HG03575 (cell line): Measurements from ENCODE around the gene PRDM2.
"Not testable (repeated sequence)": the region's sequence is repeated elsewhere in the genome, so short reads cannot be mapped to it uniquely, and the experiment has no call there.

Experiments
- ATAC-seq: cut with Tn5 transposase; IDR thresholded peaks from one replicate; pipeline ENCODE4 v1.9.1; 2021; ENCODE audit not compliant: unreplicated experiment, insufficient number of reproducible peaks, low FRiP score; ENCODE audit errors: extremely low read depth

The PRDM2 gene

GRCh38 chr1:13694886-13695684 is 4.9 kb upstream of the PRDM2 start:
- ATAC-seq, result no peak

DNA sequence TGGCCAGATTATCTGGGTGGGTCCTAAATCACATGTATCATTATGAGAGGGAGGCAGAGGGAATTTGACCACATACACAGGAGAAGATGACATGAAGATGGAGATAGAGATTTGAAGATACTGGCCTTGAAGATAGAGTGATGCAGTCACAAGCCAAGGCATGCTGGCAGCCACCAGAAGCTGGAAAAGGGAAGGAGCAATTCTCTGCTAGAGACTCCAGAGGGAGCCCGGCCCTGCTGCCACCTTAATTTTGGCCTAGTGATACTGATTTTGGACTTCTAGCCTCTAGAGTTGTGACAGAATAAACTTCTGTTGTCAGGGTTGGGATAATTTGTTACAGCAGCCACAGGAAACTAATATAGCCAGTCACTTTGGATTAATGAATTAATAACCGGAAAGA is 2.2 kb upstream of the PRDM2 start:
- no peak for ATAC-seq

DNA sequence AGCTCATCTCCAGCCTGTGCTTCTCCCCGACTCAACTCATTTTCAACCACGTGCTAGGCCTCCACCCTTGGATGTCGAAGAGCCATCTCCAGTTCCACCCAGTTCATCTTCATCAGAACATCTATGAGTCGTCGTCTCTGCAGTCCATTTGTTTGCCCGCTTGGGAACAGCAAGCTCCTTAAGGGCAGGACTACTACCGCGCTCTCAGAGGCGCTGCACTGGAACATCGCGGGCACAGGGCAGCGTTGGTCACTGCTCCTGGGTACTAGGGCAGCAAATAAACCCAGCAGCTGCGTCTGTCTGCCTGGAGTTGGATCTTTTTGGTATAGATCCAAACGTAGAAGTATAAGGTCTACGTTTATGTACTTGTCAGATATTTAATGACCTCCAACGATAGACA is 478 bp upstream of the PRDM2 start:
- no peak for ATAC-seq

DNA sequence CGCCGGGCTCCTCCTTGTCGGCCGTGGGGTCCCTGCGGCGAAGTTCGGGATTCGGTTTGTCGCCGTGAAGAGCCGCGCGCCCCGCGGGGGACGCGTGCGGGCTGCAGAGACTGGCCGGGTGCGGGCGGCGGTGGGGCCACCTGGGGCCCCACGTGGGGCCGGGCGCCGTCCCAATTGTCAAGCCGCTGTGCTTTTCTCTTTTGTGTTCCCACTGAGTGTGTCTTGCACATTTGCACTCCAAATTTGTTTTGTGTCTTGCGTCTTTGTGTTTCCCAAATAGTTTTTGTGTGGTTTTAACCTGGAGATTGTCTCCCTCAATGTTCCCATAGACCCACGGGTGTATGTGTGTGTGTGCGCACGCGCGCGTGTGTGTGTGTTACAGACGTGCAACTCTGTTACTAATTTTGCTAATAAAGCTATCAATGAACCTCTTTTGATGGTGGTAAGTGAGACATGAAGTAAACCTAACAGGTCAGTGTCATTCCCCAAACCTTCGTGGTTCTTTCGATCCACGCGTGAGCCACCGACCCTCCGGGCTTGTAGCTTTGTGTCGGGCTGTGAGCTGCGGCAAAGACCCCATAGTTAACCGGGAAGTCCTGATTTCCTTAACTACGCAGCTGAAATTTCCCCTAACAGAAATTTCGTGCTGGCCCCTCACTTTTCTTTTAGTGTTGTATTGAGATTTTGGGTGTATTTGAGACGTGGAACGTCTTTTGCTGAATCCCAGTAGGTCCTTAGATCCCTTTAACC is 708 bp downstream of the PRDM2 start:
- ATAC-seq, result no peak

DNA sequence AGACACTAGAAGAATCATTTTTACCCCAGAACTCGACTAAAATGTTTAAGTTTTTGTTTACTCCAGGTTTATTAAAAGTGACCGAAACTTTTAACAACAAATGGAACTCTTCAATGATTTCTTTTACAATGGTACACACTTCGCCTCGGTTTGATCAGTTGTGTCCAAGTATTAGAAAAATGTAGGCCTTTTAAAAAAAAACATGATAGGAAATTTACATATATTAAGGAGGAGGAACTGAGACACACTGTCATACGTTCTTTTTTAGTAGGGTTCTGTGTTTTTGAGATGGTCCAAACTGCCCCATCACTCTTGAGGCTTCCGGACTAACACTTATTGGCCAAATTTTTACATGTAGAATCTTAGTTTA is 1.3 kb downstream of the PRDM2 start:
- ATAC-seq, result no peak

GRCh38 chr1:13702425-13703127 is 2.6 kb downstream of the PRDM2 start:
- ATAC-seq, result peak; percentile 65

- no peak for ATAC-seq
Measured at GRCh38 chr1:13703128-13703513, 3.1 kb downstream of the PRDM2 start.

DNA sequence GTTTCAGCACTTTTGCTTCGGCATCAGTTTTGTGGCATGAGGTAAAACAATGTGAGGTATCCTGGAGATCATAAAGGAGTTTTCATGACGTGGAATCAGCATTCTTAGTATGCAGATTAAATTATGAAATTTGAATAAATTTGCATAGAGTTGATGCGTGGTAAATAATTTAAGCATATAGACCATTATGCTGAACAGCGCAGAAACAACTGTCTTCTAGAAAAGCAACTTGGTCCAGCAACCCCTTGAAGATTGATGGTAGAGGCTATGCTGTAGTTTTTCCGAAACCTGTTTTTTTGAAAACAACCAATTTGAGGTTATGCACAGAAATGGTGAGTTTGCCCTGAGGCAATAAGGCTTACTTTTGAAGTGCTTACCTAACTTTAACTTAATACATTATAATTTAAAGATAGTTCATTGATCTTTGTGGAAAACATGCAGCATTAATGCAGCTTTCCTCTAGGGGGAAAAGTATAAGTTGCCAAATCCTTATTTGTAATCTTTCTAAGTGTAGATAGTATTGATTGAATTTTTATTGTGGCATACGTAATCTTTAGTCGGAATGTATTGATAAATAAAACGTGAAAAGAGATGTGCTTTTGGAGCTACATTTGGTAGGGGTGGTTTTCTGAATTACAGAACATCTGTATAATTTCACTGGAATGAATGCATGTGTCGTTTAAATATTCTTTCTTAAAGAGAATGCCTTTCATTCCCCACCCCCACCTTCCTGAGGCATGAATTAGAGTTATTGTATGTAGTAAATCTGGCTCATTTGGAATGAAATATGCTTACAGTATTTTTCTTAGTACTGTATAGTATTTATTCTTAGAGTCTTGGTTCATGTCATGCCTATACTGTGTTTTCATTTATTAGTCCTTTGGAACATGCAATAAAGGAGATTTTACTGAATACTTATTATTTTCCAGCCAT is 3.8 kb downstream of the PRDM2 start:
- ATAC-seq, result no peak

DNA sequence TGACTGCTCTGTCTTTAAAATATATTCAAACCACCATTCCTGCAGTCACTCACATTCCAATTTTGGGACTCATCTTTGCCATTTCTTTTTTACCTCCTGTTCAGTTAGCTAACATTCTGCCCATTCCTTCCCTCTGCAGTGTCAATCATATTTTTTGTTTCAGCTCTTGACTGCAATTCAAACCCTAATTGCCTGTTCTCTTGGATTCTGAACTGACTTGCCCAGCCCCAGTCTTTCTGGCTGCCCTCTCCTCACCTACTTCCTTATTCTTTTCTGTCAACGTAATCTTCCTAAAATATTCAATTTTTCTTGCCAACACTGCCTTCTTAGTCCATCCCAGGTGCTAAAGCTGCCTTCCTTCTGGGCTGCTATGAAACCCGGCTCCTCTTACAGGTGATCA is 6.1 kb downstream of the PRDM2 start:
- ATAC-seq, result no peak

DNA sequence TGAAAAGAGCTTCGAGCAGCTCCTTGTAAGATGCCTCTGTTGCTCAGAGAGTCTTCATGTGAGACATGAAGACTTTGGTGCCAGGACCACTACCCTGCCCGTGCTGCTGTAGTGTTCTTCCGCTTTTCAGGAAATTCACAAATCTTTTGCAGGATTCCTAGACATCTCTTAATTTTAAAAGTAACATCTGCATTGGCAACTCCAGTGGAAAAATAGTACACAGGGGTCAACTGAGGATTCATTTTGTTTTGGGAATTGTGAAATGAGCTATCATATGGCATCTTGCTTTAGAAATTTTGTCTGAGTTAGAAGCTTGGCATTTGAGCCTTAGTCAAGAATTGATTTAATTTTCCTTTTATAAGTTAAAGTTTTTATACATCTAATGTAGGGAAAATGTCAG is 7.2 kb downstream of the PRDM2 start:
- ATAC-seq, result no peak

GRCh38 chr1:13708380-13708982 is 8.5 kb downstream of the PRDM2 start:
- no peak for ATAC-seq

GRCh38 chr1:13710086-13710485 is 10.1 kb downstream of the PRDM2 start:
- ATAC-seq, result no peak

DNA sequence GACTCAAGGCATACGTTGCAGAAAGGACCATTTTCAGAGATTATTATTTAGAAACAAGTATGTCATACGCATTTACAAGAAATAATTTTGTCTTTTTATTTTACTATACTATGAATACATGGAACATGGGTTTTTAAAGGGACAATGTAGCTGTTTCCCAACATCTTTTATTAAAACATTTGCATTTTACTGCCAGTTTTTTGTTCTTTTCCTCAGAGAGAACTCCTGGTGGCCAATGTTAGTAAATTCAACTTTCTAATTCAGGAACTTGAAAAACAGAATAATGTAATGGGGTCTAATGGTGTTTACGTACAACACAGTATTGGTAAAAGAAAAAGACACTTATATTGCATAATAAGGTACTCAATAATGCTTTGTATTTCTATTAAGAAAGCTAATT is 14.9 kb downstream of the PRDM2 start:
- ATAC-seq, result no peak

- ATAC-seq, result not testable (repeated sequence)
Measured at GRCh38 chr1:13715616-13716287, 15.8 kb downstream of the PRDM2 start.

DNA sequence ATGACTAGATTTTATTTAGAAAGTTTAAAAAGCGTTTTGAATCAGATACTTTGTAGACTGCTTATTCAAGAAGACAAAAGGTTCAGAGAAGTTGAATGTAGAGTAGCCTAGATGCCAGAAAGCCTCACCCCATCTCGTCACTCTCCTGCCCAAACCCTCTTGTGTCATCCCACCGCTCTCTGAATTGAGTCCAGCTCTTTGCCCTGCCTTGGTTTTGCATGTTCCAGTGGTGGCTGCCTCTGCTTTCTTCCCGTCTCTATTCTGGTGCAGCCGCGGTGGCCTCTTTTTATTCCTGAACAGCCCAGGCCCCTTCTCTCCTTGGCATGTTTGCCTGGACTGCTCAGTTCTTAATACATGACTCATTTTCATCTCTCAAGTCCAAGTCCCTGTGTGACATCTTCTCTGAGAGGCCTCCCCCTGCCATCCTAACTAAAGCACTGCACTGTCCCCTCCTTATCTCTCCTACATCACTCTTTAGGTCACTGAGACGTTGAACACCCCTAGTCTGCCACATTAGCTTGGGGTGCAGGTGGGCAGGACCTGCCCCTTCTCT is 22.9 kb downstream of the PRDM2 start:
- no peak for ATAC-seq

DNA sequence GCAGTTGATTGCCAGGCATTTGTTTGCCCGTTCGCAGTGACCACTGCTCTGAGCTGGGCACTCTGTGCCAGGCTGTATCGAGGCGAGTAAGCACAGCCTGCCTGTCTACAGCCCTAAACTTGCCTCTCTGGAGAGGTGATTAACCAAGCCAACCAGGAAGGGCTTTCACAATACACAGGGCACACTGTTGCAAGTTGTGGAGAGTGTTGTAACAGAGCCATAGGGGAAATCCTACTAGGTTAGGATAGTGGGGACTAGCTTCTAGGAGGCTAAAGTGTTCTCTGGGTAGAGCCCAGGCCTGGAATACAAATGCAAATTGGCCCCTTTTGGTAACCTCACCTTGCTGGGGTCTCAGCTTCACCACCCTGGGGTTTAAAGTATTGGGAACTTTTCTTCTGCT is 23.8 kb downstream of the PRDM2 start:
- ATAC-seq, result no peak

DNA sequence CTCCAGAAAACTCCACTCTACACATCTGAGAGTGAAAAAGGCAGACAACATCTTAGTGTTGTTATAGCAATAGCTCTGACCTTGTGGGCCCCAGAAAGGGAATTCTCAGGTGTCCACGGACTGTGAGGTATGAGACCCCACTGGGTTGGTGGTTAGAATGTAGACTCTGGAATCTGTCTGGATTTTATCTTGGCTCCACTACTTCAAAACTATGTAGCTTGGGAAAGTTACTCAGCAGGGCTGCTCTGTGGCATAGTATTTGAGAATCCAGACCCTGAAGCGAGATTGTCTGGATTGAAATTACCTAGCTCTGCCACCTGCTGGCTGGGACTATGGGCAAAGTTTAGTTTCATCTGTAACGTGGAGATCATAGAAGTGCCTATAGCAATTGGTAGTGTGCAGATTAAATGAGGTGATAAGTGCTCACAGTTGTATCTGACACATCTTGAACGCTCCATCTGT is 25.8 kb downstream of the PRDM2 start:
- ATAC-seq, result no peak
